ENCODE results near the gene RERGL.
"Not testable (repeated sequence)": the region's sequence is repeated elsewhere in the genome, so short reads cannot be mapped to it uniquely, and the experiment has no call there.

RERGL gene

DNA sequence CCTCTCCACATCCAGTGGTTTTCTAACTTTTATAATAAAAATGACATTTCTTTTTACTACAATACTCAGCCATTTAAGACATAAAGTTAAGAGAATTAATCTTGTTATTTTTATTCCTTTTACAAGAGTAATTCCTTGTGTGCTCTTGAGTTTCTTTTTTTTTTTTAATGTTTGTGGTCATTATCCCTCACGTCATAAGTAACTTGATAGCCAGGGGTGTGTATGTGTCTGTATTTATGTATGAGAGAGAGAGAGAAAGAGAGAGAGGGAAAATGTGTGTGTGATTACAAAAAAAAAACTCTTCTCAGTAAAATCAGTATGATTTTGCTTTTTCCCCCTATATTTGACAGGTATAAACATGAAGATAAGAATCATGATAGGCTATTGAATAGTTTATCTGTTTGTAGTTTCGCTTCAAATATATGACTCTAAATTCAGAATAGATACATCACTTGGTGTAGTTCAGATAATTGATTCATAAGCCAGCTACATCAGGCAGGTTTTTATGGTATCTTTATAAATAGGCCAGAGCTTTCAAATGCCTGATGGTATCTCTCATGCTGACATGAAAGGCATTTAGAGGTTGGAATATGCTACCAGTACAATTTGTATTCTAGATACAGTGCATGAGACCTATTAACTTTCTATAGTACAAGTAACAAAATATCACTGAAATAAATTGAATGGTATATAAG, 34.9 kb downstream of the RERGL start:
- TF ChIP-seq CTCF (IDR thresholded peaks at IDR 0.05; ENCODE audit: low read depth, low read length) = no peak
- H3K4me3 ChIP-seq (ENCODE audit: low read depth, low read length) = no peak overlapping the region
- in situ Hi-C loops (cut with HindIII; ENCODE audit: low sequenced_read_pairs) = no loop called here
- DNase-seq (ENCODE audit: low read depth, low spot score) = no peak

DNA sequence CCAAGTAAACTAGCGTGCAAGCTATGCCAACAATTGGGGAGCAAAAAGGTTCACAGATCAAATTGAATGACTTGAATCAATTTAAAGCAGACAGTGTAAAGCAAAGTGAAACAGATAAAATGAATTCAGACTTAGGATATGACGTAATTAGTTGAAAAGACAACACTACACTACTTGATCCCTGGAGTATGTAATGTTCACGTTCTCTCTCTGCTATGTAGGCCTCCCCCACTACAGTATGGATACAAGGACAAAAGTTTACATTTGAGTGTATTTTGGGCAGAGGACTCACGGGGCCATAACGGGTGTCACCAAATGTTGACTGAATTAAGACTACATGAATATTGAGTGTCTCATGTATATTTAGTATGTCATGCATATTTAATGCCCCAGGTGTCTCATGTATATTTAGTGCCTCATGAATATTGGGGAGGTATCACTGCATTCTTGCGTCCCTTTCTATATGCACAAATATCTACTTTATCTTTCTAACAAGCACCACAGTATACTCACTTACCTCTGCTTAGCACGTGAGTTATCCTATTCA, 44.5 kb downstream of the RERGL start:
- in situ Hi-C loops (cut with HindIII; ENCODE audit: low sequenced_read_pairs) = no loop called here
- H3K4me3 ChIP-seq (ENCODE audit: low read depth, low read length) = no peak overlapping the region
- DNase-seq (ENCODE audit: low read depth, low spot score) = no peak

DNA sequence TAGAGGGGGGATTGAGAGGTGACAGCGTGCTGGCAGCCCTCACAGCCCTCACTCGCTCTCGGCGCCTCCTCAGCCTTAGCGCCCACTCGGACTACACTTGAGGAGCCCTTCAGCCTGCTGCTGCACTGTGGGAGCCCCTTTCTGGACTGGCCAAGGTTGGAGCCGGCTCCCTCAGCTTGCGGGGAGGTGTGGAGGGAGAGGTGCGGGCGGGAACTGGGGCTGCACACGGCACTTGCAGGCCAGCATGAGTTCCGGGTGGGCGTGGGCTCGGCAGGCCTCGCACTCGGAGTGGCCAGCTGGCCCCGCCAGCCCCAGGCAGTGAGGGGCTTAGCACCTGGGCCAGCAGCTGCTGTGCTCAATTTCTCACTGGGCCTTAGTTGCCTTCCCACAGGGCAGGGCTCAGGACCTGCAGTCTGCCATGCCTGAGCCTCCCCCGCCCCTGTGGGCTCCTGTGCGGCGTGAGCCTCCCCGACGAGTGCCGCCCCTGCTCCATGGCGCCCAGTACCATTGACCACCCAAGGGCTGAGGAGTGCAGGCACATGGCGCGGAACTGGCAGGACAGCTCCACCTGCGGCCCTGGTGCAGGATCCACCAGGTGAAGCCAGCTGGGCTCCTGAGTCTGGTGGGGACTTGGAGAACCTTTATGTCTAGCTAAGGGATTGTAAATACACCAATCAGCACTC, 49.8 kb downstream of the RERGL start:
- H3K4me3 ChIP-seq (ENCODE audit: low read depth, low read length); DNase-seq (ENCODE audit: low read depth, low spot score); in situ Hi-C loops (cut with HindIII; ENCODE audit: low sequenced_read_pairs): not testable (repeated sequence)

More for the DNA sequence above, 44.5 kb downstream of the RERGL start:
- TF ChIP-seq CTCF (IDR thresholded peaks at IDR 0.05; ENCODE audit: low read depth, low read length) = no peak

Data from astrocyte of the spinal cord (primary cell).